ENCODE results near the gene NUDT3.
"Not testable (repeated sequence)": the region's sequence is repeated elsewhere in the genome, so short reads cannot be mapped to it uniquely, and the experiment has no call there.

Gene NUDT3

GRCh38 chr6:34274129-34274528 lies 118.3 kb downstream of the NUDT3 start:
- no peak overlapping the region for H3K9ac ChIP-seq (ENCODE audit: low read length)
- 0 out of 2 replicates have a peak, but pooled peaks cover 1% of the 10 kb centered on the region for H3K36me3 ChIP-seq (ENCODE audit: insufficient read depth, low read length)
- no peak overlapping the region for H3K4me2 ChIP-seq (ENCODE audit: low read length)
- H3K27ac ChIP-seq (ENCODE audit: low read depth, low read length, poor library complexity, severe bottlenecking) = no peak overlapping the region
- TF ChIP-seq EZH2 (IDR thresholded peaks at IDR 0.05; ENCODE audit: borderline replicate concordance, low read length) (no peak), CTCF (IDR thresholded peaks at IDR 0.05; ENCODE audit: low read length) (no peak)
- no peaks in the 10 kb centered on the region for H4K20me1 ChIP-seq (ENCODE audit: insufficient read depth, low read length)
- H3K4me1 ChIP-seq (ENCODE audit: insufficient read depth, low read length, severe bottlenecking) = no peaks in the 10 kb centered on the region
- no peaks in the 10 kb centered on the region for H3F3A ChIP-seq (ENCODE audit: insufficient read depth, low read length)
- no peaks in the 10 kb centered on the region for H3K27me3 ChIP-seq (ENCODE audit: insufficient read depth, low read length)
- no peaks in the 10 kb centered on the region for H3K79me2 ChIP-seq (ENCODE audit: insufficient read depth, low read length)
- H3K9me2 ChIP-seq (ENCODE audit: low read depth, low read length) = no peaks in the 10 kb centered on the region
- H3K9me3 ChIP-seq (ENCODE audit: low read length) = no peaks in the 10 kb centered on the region
- H3K4me3 ChIP-seq (ENCODE audit: low read depth, low read length, poor library complexity, severe bottlenecking) = no peak overlapping the region
- H2AFZ ChIP-seq (ENCODE audit: low read length) = no peak overlapping the region

- Histone ChIP-seq H3K4me1 (ENCODE audit: insufficient read depth, low read length, severe bottlenecking) (no peaks in the 10 kb centered on the region), H3K36me3 (ENCODE audit: insufficient read depth, low read length) (no peaks in the 10 kb centered on the region), H3K79me2 (ENCODE audit: insufficient read depth, low read length) (no peaks in the 10 kb centered on the region), H3K4me3 (ENCODE audit: low read depth, low read length, poor library complexity, severe bottlenecking) (no peak overlapping the region), H3K9me3 (ENCODE audit: low read length) (no peaks in the 10 kb centered on the region), H3F3A (ENCODE audit: insufficient read depth, low read length) (no peaks in the 10 kb centered on the region), H3K9ac (ENCODE audit: low read length) (no peak overlapping the region), H3K9me2 (ENCODE audit: low read depth, low read length) (no peaks in the 10 kb centered on the region), H3K27ac (ENCODE audit: low read depth, low read length, poor library complexity, severe bottlenecking) (no peak overlapping the region), H2AFZ (ENCODE audit: low read length) (no peak overlapping the region), H4K20me1 (ENCODE audit: insufficient read depth, low read length) (no peaks in the 10 kb centered on the region), H3K4me2 (ENCODE audit: low read length) (no peak overlapping the region), H3K27me3 (ENCODE audit: insufficient read depth, low read length) (no peaks in the 10 kb centered on the region)
- TF ChIP-seq CTCF (IDR thresholded peaks at IDR 0.05; ENCODE audit: low read length) (no peak), EZH2 (IDR thresholded peaks at IDR 0.05; ENCODE audit: borderline replicate concordance, low read length) (no peak)
Observed at GRCh38 chr6:34273242-34273805, 119.1 kb downstream of the NUDT3 start.

- Histone ChIP-seq H3K4me3 (ENCODE audit: low read depth, low read length, poor library complexity, severe bottlenecking) (no peak overlapping the region), H4K20me1 (ENCODE audit: insufficient read depth, low read length) (no peaks in the 10 kb centered on the region), H3K9me3 (ENCODE audit: low read length) (no peaks in the 10 kb centered on the region), H3F3A (ENCODE audit: insufficient read depth, low read length) (no peaks in the 10 kb centered on the region), H3K4me1 (ENCODE audit: insufficient read depth, low read length, severe bottlenecking) (no peaks in the 10 kb centered on the region), H2AFZ (ENCODE audit: low read length) (no peak overlapping the region), H3K4me2 (ENCODE audit: low read length) (no peak overlapping the region), H3K9ac (ENCODE audit: low read length) (no peak overlapping the region), H3K27me3 (ENCODE audit: insufficient read depth, low read length) (no peaks in the 10 kb centered on the region), H3K9me2 (ENCODE audit: low read depth, low read length) (no peaks in the 10 kb centered on the region), H3K27ac (ENCODE audit: low read depth, low read length, poor library complexity, severe bottlenecking) (no peak overlapping the region), H3K79me2 (ENCODE audit: insufficient read depth, low read length) (no peaks in the 10 kb centered on the region), H3K36me3 (ENCODE audit: insufficient read depth, low read length) (no peaks in the 10 kb centered on the region)
- TF ChIP-seq EZH2 (IDR thresholded peaks at IDR 0.05; ENCODE audit: borderline replicate concordance, low read length) = no peak
- no peak for TF ChIP-seq CTCF (IDR thresholded peaks at IDR 0.05; ENCODE audit: low read length)
Observed at GRCh38 chr6:34272013-34272926, 120.2 kb downstream of the NUDT3 start.

GRCh38 chr6:34269658-34270341 lies 122.7 kb downstream of the NUDT3 start:
- H3K9me2 ChIP-seq (ENCODE audit: low read depth, low read length); H3K9ac ChIP-seq (ENCODE audit: low read length); H3K4me3 ChIP-seq (ENCODE audit: low read depth, low read length, poor library complexity, severe bottlenecking); H3K9me3 ChIP-seq (ENCODE audit: low read length); H3K36me3 ChIP-seq (ENCODE audit: insufficient read depth, low read length); H3K27ac ChIP-seq (ENCODE audit: low read depth, low read length, poor library complexity, severe bottlenecking); H3K4me2 ChIP-seq (ENCODE audit: low read length); H3K79me2 ChIP-seq (ENCODE audit: insufficient read depth, low read length); H2AFZ ChIP-seq (ENCODE audit: low read length); H3K27me3 ChIP-seq (ENCODE audit: insufficient read depth, low read length); H3F3A ChIP-seq (ENCODE audit: insufficient read depth, low read length); H4K20me1 ChIP-seq (ENCODE audit: insufficient read depth, low read length); H3K4me1 ChIP-seq (ENCODE audit: insufficient read depth, low read length, severe bottlenecking): not testable (repeated sequence)

- H4K20me1 ChIP-seq (ENCODE audit: insufficient read depth, low read length); H3K4me3 ChIP-seq (ENCODE audit: low read depth, low read length, poor library complexity, severe bottlenecking); H3K4me2 ChIP-seq (ENCODE audit: low read length); H3K9me3 ChIP-seq (ENCODE audit: low read length); H3K79me2 ChIP-seq (ENCODE audit: insufficient read depth, low read length); H3K27me3 ChIP-seq (ENCODE audit: insufficient read depth, low read length); H2AFZ ChIP-seq (ENCODE audit: low read length); H3F3A ChIP-seq (ENCODE audit: insufficient read depth, low read length); H3K36me3 ChIP-seq (ENCODE audit: insufficient read depth, low read length); H3K9me2 ChIP-seq (ENCODE audit: low read depth, low read length); H3K27ac ChIP-seq (ENCODE audit: low read depth, low read length, poor library complexity, severe bottlenecking); H3K9ac ChIP-seq (ENCODE audit: low read length); H3K4me1 ChIP-seq (ENCODE audit: insufficient read depth, low read length, severe bottlenecking): not testable (repeated sequence)
Observed at GRCh38 chr6:34269132-34269531, 123.3 kb downstream of the NUDT3 start.

All from OCI-LY1 (cell line).